Panc1 (cell line): ENCODE measurements around the gene SH3PXD2A.

Experiments
- CTCF ChIP-seq: fragments of 450-650 bp; IDR thresholded peaks from 2 replicates; pipeline ENCODE4 v1.5.1; 2017; ENCODE audit warnings: mild to moderate bottlenecking
- POLR2AphosphoS5 ChIP-seq: IDR thresholded peaks from 2 replicates; pipeline ENCODE4 v1.6.1; 2012; ENCODE audit warnings: mild to moderate bottlenecking, low read depth, low read length, moderate library complexity
- REST ChIP-seq, 2 experiments: IDR thresholded peaks; 2 replicates each; pipeline ENCODE4 v1.6.1; 2011 to 2012; ENCODE audit warnings: low read depth in 2 of 2, control low read depth in 1 of 2, low read length in 1 of 2, mild to moderate bottlenecking in 1 of 2, moderate library complexity in 1 of 2; ENCODE audit not compliant: insufficient read depth in 1 of 2
- SIN3A ChIP-seq: IDR thresholded peaks from 2 replicates; pipeline ENCODE4 v1.6.1; 2012; ENCODE audit warnings: low read depth, mild to moderate bottlenecking, low read length, moderate library complexity, borderline replicate concordance; ENCODE audit not compliant: insufficient read depth
- TCF7L2 ChIP-seq: IDR thresholded peaks from 2 replicates; pipeline ENCODE4 v1.6.1; 2011; ENCODE audit warnings: mild to moderate bottlenecking, low read depth, low read length, inconsistent platforms

GRCh38 chr10:103776878-103777591 lies 78.3 kb downstream of the SH3PXD2A start:
- no peak for TF ChIP-seq CTCF
- no peak for TF ChIP-seq POLR2AphosphoS5
- TF ChIP-seq REST (IDR thresholded peaks at IDR 0.05; ENCODE audit: insufficient read depth in 1 of 2, low read depth in 2 of 2, low read length in 1 of 2) = no peak
- TF ChIP-seq TCF7L2 = no peak
- no peak for TF ChIP-seq SIN3A
